Neural cell (in vitro differentiated cells): ENCODE data around the gene PLCH1. TPM values are rescaled to one million over a fixed set of nuclear protein-coding genes. Genes with fewer than 3 reads are reported as not detected.

Experiments
- H2AFZ ChIP-seq: fragments of 200-600, 300-800 bp; sonication (generic), shearing (Covaris generic); 2 replicates; pipeline ENCODE4 v1.6.0; 2014; ENCODE audit warnings: low read depth, mild to moderate bottlenecking, antibody characterized with exemption, low read length, moderate library complexity
- H3F3A ChIP-seq: fragments of 200-600 bp; shearing (Covaris generic); 2 replicates; pipeline ENCODE4 v1.6.1; 2016; ENCODE audit warnings: mild to moderate bottlenecking, moderate library complexity, mixed read lengths, antibody characterized with exemption, low read length; ENCODE audit not compliant: insufficient read depth, poor library complexity, severe bottlenecking
- H3K27ac ChIP-seq: fragments of 200-600, 300-800 bp; sonication (generic), shearing (Covaris generic); 2 replicates; pipeline ENCODE4 v1.5.1; 2014; ENCODE audit warnings: mild to moderate bottlenecking, low read length, moderate library complexity
- H3K27me3 ChIP-seq: fragments of 300-800, 200-600 bp; sonication (generic), shearing (Covaris generic); 2 replicates; pipeline ENCODE4 v1.6.0; 2014; ENCODE audit warnings: mild to moderate bottlenecking, low read depth, low read length, moderate library complexity; ENCODE audit not compliant: insufficient read depth
- H3K36me3 ChIP-seq: fragments of 300-800, 200-600 bp; sonication (generic), shearing (Covaris generic); 2 replicates; pipeline ENCODE4 v1.5.1; 2014; ENCODE audit warnings: mild to moderate bottlenecking, antibody characterized with exemption, low read length, moderate library complexity; ENCODE audit not compliant: insufficient read depth
- H3K4me2 ChIP-seq: fragments of 300-800, 200-600 bp; sonication (generic), shearing (Covaris generic); 2 replicates; pipeline ENCODE4 v1.6.0; 2014; ENCODE audit warnings: mild to moderate bottlenecking, low read length
- H3K4me3 ChIP-seq: fragments of 300-800, 200-600 bp; sonication (generic), shearing (Covaris generic); 2 replicates; pipeline ENCODE4 v1.5.1; 2014; ENCODE audit warnings: mild to moderate bottlenecking, low read length, moderate library complexity
- H3K79me2 ChIP-seq: fragments of 200-600 bp; shearing (Covaris generic); replicated peaks from 2 replicates; pipeline ENCODE4 v1.6.0; 2014; ENCODE audit warnings: mild to moderate bottlenecking, low read length, moderate library complexity; ENCODE audit not compliant: insufficient read depth
- H3K9ac ChIP-seq: fragments of 300-800, 200-600 bp; sonication (generic), shearing (Covaris generic); 2 replicates; pipeline ENCODE4 v1.6.1; 2016; ENCODE audit warnings: mild to moderate bottlenecking, low read length, mixed read lengths
- H3K9me2 ChIP-seq: fragments of 200-600 bp; shearing (Covaris generic); 2 replicates; pipeline ENCODE4 v1.6.1; 2016; ENCODE audit warnings: mild to moderate bottlenecking, low read length, mixed read lengths; ENCODE audit not compliant: insufficient read depth
- H3K9me3 ChIP-seq: fragments of 200-600, 300-800 bp; sonication (generic), shearing (Covaris generic); 2 replicates; pipeline ENCODE4 v1.6.1; 2016; ENCODE audit warnings: mild to moderate bottlenecking, mixed run types, low read length, moderate library complexity, mixed read lengths
- H4K20me1 ChIP-seq: fragments of 200-600 bp; shearing (Covaris generic); 2 replicates; pipeline ENCODE4 v1.6.1; 2016; ENCODE audit warnings: mild to moderate bottlenecking, mixed run types; ENCODE audit not compliant: insufficient read depth
- EZH2 ChIP-seq: fragments of 200-600, 300-800 bp; shearing (Covaris generic), sonication (generic); IDR thresholded peaks from 2 replicates; pipeline ENCODE4 v1.6.1; 2014; ENCODE audit warnings: antibody characterized with exemption, low read length, borderline replicate concordance, mild to moderate bottlenecking; ENCODE audit not compliant: insufficient read depth, poor library complexity, severe bottlenecking
- MXI1 ChIP-seq: fragments of 450-650 bp; conservative IDR thresholded peaks from 2 replicates; pipeline ENCODE4 v1.6.1; 2014; ENCODE audit warnings: antibody characterized with exemption, mild to moderate bottlenecking; ENCODE audit not compliant: poor library complexity, severe bottlenecking
- POLR2AphosphoS5 ChIP-seq: IDR thresholded peaks from 2 replicates; pipeline ENCODE4 v1.6.1; 2012
- RAD21 ChIP-seq: fragments of 450-650 bp; conservative IDR thresholded peaks from 2 replicates; pipeline ENCODE4 v1.6.1; 2014; ENCODE audit warnings: antibody characterized with exemption, mild to moderate bottlenecking, moderate library complexity
- SMC3 ChIP-seq: fragments of 450-650 bp; conservative IDR thresholded peaks from 2 replicates; pipeline ENCODE4 v1.6.1; 2014; ENCODE audit warnings: antibody characterized with exemption, mild to moderate bottlenecking, moderate library complexity; ENCODE audit not compliant: poor library complexity
- polyA plus RNA-seq: library from polyadenylated mRNA; depleted of rRNA; stranded (reverse); fragments of >200 nt; gene quantifications from 2 replicates; pipeline ENCODE4 v1.2.3, GENCODE V29; 2014
- TF ChIP-seq, protein P1 (sequence below): IDR thresholded peaks from 2 replicates; pipeline ENCODE4 v1.6.1; 2012; ENCODE audit warnings: borderline replicate concordance
- TF ChIP-seq, protein P2 (sequence below): fragments of 450-650 bp; IDR thresholded peaks from 2 replicates; pipeline ENCODE4 v1.5.1; 2014; ENCODE audit warnings: antibody characterized with exemption, mild to moderate bottlenecking, moderate library complexity; ENCODE audit not compliant: poor library complexity, severe bottlenecking

The PLCH1 gene
- polyA plus RNA-seq, 1 donor from 2014 or later, result 13.5 TPM

DNA sequence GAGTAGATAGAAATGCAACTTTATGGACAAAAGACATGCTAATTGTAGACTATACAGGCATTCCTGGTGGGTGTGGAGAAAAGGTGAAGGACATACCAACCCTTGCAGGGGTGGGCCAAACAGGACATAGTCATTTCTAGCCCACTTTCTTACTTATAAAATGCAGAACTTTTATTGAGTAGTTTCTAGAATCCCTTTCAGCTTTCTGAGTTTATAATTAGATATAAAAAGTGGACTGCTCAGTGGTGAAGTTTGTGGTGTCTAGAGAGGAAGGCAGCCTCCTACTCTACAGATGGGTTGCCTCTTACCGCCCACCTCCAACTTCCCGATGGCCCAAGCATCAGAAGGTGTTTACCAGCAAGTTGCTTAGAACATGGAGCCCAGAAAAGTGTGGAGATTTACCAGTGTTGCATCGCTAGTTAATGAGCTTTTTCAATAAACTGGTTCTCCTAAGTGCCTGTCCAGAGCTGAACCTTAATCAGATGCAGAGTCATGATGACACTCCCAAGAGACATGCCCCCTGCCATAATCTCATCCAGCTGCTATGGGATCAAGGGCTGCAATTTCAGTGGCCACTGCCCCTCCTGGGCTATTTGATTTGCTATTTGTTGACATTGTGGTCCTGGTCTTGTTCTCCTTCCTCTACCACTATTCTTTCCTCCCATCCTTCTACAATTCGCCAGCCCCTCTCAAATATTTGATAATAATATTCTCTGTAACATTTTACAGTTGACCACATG is 373.9 kb downstream of the PLCH1 start:
- Histone ChIP-seq H3K79me2 (no peaks in the 10 kb centered on the region), H3F3A (no peaks in the 10 kb centered on the region), H3K9ac (no peak overlapping the region), H3K9me2 (no peaks in the 10 kb centered on the region), H3K27me3 (no peaks in the 10 kb centered on the region), H3K4me3 (no peak overlapping the region), H3K36me3 (no peaks in the 10 kb centered on the region), H3K27ac (no peak overlapping the region), H3K9me3 (no peaks in the 10 kb centered on the region), H2AFZ (no peak overlapping the region), H3K4me2 (no peak overlapping the region), H4K20me1 (no peaks in the 10 kb centered on the region)
- no peak for TF ChIP-seq SMC3
- no peak for TF ChIP-seq POLR2AphosphoS5
- no peak for TF ChIP-seq EZH2
- no peak for TF ChIP-seq MXI1
- TF ChIP-seq RAD21, result no peak

DNA sequence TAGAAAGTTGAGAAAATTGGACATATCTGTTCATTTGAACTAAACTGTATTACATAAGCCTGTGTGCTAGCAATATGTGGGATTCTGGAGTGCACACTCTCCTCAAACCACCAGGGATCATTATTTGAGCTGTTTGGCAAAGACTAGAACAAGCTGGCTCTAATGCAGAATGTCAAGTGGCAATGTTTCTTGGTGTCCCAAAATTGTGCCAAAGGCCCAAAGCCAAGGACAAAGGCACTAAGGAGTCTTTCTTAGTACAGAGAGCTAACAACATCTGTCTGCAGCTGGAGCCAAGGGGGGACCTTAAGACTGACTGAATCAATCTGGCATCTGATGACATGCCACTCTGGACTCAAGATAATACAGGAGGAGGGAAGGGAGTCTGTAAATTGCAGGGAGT is 374.7 kb downstream of the PLCH1 start:
- no peak overlapping the region for H3K9ac ChIP-seq
- H3K27me3 ChIP-seq, result no peaks in the 10 kb centered on the region
- H3F3A ChIP-seq, result no peaks in the 10 kb centered on the region
- no peaks in the 10 kb centered on the region for H3K36me3 ChIP-seq
- no peak overlapping the region for H3K27ac ChIP-seq
- H3K4me3 ChIP-seq, result no peak overlapping the region
- no peaks in the 10 kb centered on the region for H3K9me2 ChIP-seq
- no peaks in the 10 kb centered on the region for H4K20me1 ChIP-seq
- TF ChIP-seq EZH2 (no peak), RAD21 (no peak), POLR2AphosphoS5 (no peak), MXI1 (no peak)
- TF ChIP-seq, protein P1, sequence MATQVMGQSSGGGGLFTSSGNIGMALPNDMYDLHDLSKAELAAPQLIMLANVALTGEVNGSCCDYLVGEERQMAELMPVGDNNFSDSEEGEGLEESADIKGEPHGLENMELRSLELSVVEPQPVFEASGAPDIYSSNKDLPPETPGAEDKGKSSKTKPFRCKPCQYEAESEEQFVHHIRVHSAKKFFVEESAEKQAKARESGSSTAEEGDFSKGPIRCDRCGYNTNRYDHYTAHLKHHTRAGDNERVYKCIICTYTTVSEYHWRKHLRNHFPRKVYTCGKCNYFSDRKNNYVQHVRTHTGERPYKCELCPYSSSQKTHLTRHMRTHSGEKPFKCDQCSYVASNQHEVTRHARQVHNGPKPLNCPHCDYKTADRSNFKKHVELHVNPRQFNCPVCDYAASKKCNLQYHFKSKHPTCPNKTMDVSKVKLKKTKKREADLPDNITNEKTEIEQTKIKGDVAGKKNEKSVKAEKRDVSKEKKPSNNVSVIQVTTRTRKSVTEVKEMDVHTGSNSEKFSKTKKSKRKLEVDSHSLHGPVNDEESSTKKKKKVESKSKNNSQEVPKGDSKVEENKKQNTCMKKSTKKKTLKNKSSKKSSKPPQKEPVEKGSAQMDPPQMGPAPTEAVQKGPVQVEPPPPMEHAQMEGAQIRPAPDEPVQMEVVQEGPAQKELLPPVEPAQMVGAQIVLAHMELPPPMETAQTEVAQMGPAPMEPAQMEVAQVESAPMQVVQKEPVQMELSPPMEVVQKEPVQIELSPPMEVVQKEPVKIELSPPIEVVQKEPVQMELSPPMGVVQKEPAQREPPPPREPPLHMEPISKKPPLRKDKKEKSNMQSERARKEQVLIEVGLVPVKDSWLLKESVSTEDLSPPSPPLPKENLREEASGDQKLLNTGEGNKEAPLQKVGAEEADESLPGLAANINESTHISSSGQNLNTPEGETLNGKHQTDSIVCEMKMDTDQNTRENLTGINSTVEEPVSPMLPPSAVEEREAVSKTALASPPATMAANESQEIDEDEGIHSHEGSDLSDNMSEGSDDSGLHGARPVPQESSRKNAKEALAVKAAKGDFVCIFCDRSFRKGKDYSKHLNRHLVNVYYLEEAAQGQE, result no peak
- TF ChIP-seq, protein P2, sequence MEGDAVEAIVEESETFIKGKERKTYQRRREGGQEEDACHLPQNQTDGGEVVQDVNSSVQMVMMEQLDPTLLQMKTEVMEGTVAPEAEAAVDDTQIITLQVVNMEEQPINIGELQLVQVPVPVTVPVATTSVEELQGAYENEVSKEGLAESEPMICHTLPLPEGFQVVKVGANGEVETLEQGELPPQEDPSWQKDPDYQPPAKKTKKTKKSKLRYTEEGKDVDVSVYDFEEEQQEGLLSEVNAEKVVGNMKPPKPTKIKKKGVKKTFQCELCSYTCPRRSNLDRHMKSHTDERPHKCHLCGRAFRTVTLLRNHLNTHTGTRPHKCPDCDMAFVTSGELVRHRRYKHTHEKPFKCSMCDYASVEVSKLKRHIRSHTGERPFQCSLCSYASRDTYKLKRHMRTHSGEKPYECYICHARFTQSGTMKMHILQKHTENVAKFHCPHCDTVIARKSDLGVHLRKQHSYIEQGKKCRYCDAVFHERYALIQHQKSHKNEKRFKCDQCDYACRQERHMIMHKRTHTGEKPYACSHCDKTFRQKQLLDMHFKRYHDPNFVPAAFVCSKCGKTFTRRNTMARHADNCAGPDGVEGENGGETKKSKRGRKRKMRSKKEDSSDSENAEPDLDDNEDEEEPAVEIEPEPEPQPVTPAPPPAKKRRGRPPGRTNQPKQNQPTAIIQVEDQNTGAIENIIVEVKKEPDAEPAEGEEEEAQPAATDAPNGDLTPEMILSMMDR, result no peak
- no peak overlapping the region for H3K4me2 ChIP-seq
- H3K9me3 ChIP-seq, result no peaks in the 10 kb centered on the region
- no peaks in the 10 kb centered on the region for H3K79me2 ChIP-seq
- no peak overlapping the region for H2AFZ ChIP-seq

DNA sequence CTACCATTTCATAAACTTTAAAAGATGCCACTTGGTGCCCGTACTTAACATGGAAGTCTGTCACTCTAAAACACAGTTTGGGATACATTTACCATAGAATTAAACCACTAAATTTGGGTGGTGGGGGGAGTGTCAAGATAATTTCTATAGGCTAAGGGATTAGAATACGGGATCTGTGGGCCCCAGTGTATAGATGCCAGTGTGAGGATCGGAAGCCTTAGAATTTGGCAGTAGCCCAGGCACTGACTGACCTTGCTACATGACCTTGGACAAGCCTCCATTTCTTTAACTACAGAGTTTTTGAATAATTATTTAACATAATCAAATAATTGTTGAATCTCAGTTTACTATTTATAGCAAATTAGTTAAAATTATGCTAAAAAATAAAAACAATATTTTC is 375.1 kb downstream of the PLCH1 start:
- H3F3A ChIP-seq, result no peaks in the 10 kb centered on the region
- no peak overlapping the region for H2AFZ ChIP-seq
- no peaks in the 10 kb centered on the region for H3K9me3 ChIP-seq
- H3K4me2 ChIP-seq, result no peak overlapping the region
- H3K79me2 ChIP-seq, result no peaks in the 10 kb centered on the region
- no peaks in the 10 kb centered on the region for H3K36me3 ChIP-seq
- H3K9me2 ChIP-seq, result no peaks in the 10 kb centered on the region
- H3K27ac ChIP-seq, result no peak overlapping the region
- TF ChIP-seq MXI1, result no peak
- no peak for TF ChIP-seq EZH2
- no peaks in the 10 kb centered on the region for H3K27me3 ChIP-seq
- H3K9ac ChIP-seq, result no peak overlapping the region
- no peak overlapping the region for H3K4me3 ChIP-seq
- H4K20me1 ChIP-seq, result no peaks in the 10 kb centered on the region
